K562 (cell line): ENCODE measurements around the gene FRMD7. TPM values are rescaled to one million over a fixed set of nuclear protein-coding genes. Genes with fewer than 3 reads are reported as not detected.

Experiments
- ATF3 ChIP-seq, 2 experiments: fragments of 450-650 bp in 1 of 2; sonication (generic) in 1 of 2; formaldehyde crosslinking in 1 of 2; IDR thresholded peaks in 1 of 2; conservative IDR thresholded peaks in 1 of 2; 2 replicates each; pipeline versions ENCODE4 v1.6.1 to v1.8.1; 2016 to 2023; ENCODE audit warnings: mild to moderate bottlenecking in 2 of 2, moderate library complexity in 2 of 2, inconsistent platforms in 1 of 2, missing genetic modification reagents in 1 of 2
- CBFA2T3 ChIP-seq: fragments of 450-650 bp; IDR thresholded peaks from 2 replicates; pipeline ENCODE4 v1.6.1; 2017
- CBX3 ChIP-seq, 2 experiments: IDR thresholded peaks; 1 replicate in 1 of 2; 2 replicates in 1 of 2; pipeline ENCODE4 v1.6.1; 2012; ENCODE audit warnings: inconsistent platforms in 2 of 2, low read length in 2 of 2, borderline replicate concordance in 1 of 2, control low read depth in 1 of 2
- CREM ChIP-seq: IDR thresholded peaks from 2 replicates; pipeline ENCODE4 v1.6.1; 2014; ENCODE audit warnings: antibody characterized with exemption, low read depth
- EP300 ChIP-seq: IDR thresholded peaks from 2 replicates; pipeline ENCODE4 v1.6.1; 2012; ENCODE audit warnings: low read length, improper control_type of control experiment
- FOSL1 ChIP-seq: fragments of 200-800 bp; sonication (Bioruptor generic); conservative IDR thresholded peaks from 2 replicates; pipeline ENCODE4 v1.6.1; 2016; ENCODE audit warnings: missing genetic modification characterization, missing compliant biosample characterization
- GTF2E2 ChIP-seq: fragments of 200-800 bp; sonication (Bioruptor generic); IDR thresholded peaks from 2 replicates; pipeline ENCODE4 v1.6.1; 2016; ENCODE audit warnings: missing genetic modification characterization, missing compliant biosample characterization
- HMG20B ChIP-seq: fragments of 250-450 bp; sonication (Bioruptor Pico); IDR thresholded peaks from 2 replicates; pipeline ENCODE4 v1.5.0; 2021; ENCODE audit warnings: mild to moderate bottlenecking
- MAZ ChIP-seq, 2 experiments: fragments of 450-650 bp in 1 of 2; sonication (generic) in 1 of 2; formaldehyde crosslinking; IDR thresholded peaks in 1 of 2; conservative IDR thresholded peaks in 1 of 2; 2 replicates each; pipeline versions ENCODE4 v1.4.0 to v1.5.0; 2020; ENCODE audit warnings: mild to moderate bottlenecking in 1 of 2, missing genetic modification reagents in 1 of 2
- MEIS2 ChIP-seq: fragments of 450-650 bp; IDR thresholded peaks from 2 replicates; pipeline ENCODE4 v1.6.1; 2014; ENCODE audit warnings: mild to moderate bottlenecking; ENCODE audit not compliant: partially characterized antibody
- MIER1 ChIP-seq: fragments of 450-650 bp; IDR thresholded peaks from 2 replicates; pipeline ENCODE4 v1.6.1; 2016; ENCODE audit warnings: antibody characterized with exemption, mild to moderate bottlenecking, low read depth
- RBM34 ChIP-seq: fragments of 200-400 bp; formaldehyde crosslinking; IDR thresholded peaks from 2 replicates; pipeline ENCODE4 v1.6.1; 2018; ENCODE audit warnings: low read length, borderline replicate concordance; ENCODE audit not compliant: insufficient read depth
- RCOR1 ChIP-seq, 2 experiments: IDR thresholded peaks; 2 replicates each; pipeline ENCODE4 v1.6.1; 2012; ENCODE audit warnings: low read depth in 2 of 2, low read length in 2 of 2, borderline replicate concordance in 1 of 2, improper control_type of control experiment in 1 of 2
- SMARCC2 ChIP-seq: fragments of 450-650 bp; IDR thresholded peaks from 2 replicates; pipeline ENCODE4 v1.6.1; 2017; ENCODE audit warnings: antibody characterized with exemption, moderate library complexity, mild to moderate bottlenecking, low read depth
- SREBF2 ChIP-seq: sonication (generic); formaldehyde crosslinking; IDR thresholded peaks from 2 replicates; pipeline ENCODE4 v1.4.0; 2020; ENCODE audit warnings: mild to moderate bottlenecking, missing genetic modification reagents
- TGIF2 ChIP-seq: sonication (generic); formaldehyde crosslinking; IDR thresholded peaks from 2 replicates; pipeline ENCODE4 v1.8.1; 2022; ENCODE audit warnings: mild to moderate bottlenecking, missing genetic modification reagents, moderate library complexity
- TOE1 ChIP-seq, 2 experiments: fragments of 450-650 bp in 1 of 2; sonication (generic) in 1 of 2; formaldehyde crosslinking in 1 of 2; IDR thresholded peaks; 2 replicates each; pipeline versions ENCODE4 v1.7.1 to v1.8.0; 2016 to 2022; ENCODE audit warnings: borderline replicate concordance in 2 of 2, mild to moderate bottlenecking in 2 of 2, antibody characterized with exemption in 1 of 2, inconsistent platforms in 1 of 2, low read depth in 1 of 2, missing genetic modification reagents in 1 of 2, moderate library complexity in 1 of 2
- U2AF1 ChIP-seq: fragments of 200-400 bp; formaldehyde crosslinking; optimal IDR thresholded peaks from 2 replicates; pipeline ENCODE3; 2017; ENCODE audit warnings: mild to moderate bottlenecking, low read depth, low read length, moderate library complexity
- ZBTB17 ChIP-seq: fragments of 450-650 bp; formaldehyde crosslinking; IDR thresholded peaks from 2 replicates; pipeline ENCODE4 v1.4.0; 2020; ENCODE audit warnings: mild to moderate bottlenecking
- ZBTB5 ChIP-seq: fragments of 450-650 bp; IDR thresholded peaks from 2 replicates; pipeline ENCODE4 v1.6.1; 2017; ENCODE audit warnings: antibody characterized with exemption
- ZNF57 ChIP-seq: fragments of 450-650 bp; formaldehyde crosslinking; IDR thresholded peaks from 2 replicates; pipeline ENCODE4 v1.4.0; 2020; ENCODE audit warnings: mild to moderate bottlenecking, moderate library complexity
- ZNF592 ChIP-seq: fragments of 450-650 bp; IDR thresholded peaks from 2 replicates; pipeline ENCODE4 v1.6.1; 2017; ENCODE audit warnings: antibody characterized with exemption, mild to moderate bottlenecking
- polyA plus RNA-seq, 8 experiments: library from polyadenylated mRNA; depleted of rRNA in 4 of 8; stranded (reverse) in 5 of 8; unstranded in 3 of 8; fragments of >200 nt; fragmentation: Nextera tagmentation in 2 of 8; fragmentation: Illumina TruSeq in 1 of 8; extraction: Ambion mirVana in 2 of 8; extraction: Trizol in 1 of 8; gene quantifications; 2 replicates each; pipeline versions ENCODE4 v1.2.1 to v1.2.3, GENCODE V29; 2011 to 2014; ENCODE audit warnings: inconsistent platforms in 1 of 8, missing spikeins in 1 of 8
- total RNA-seq, 7 experiments: library from RNA; depleted of rRNA in 6 of 7; stranded (reverse); fragments of >200 nt in 6 of 7; fragmentation: Illumina TruSeq in 2 of 7; extraction: Trizol in 2 of 7; gene quantifications; 2 replicates each; pipeline versions ENCODE4 v1.2.1 to v1.2.3, GENCODE V29; 2011 to 2021; ENCODE audit warnings: low replicate concordance in 1 of 7

Gene FRMD7
- total and polyA plus RNA-seq, 9 of the 15 experiments (the other 6 are each of a cell fraction or from before 2014, with no cell fraction given), result 0.06 to 0.09 TPM; not detected in 7

- peak; percentile 35; the same call in 1 of the 2 replicates for TF ChIP-seq ZNF592
- TF ChIP-seq RCOR1 (IDR thresholded peaks at IDR 0.05; ENCODE audit: borderline replicate concordance in 1 of 2, low read depth in 2 of 2, low read length in 2 of 2), result peak in 1 of 2 experiments; percentile 87; a peak in 2 of 4 replicates
- peak in 1 of 2 experiments; percentile 39; a peak in 1 of 3 replicates for TF ChIP-seq CBX3 (IDR thresholded peaks at IDR 0.05; ENCODE audit: borderline replicate concordance in 1 of 2, low read length in 2 of 2)
- peak; percentile 23; the same call in 1 of the 2 replicates for TF ChIP-seq EP300
- TF ChIP-seq SMARCC2, result peak; percentile 59
- peak; percentile 96 for TF ChIP-seq ATF3 (IDR thresholded peaks at IDR 0.05)
- TF ChIP-seq ATF3 (CRISPR knock-in tag; conservative IDR thresholded peaks at IDR 0.05), result no peak
- TF ChIP-seq CBFA2T3, result 0 out of 2 replicates have a peak, but pooled peaks have one; percentile 3
- no peak for TF ChIP-seq ZBTB5
- peak; percentile 90 for TF ChIP-seq FOSL1 (tag)
- TF ChIP-seq TOE1 (IDR thresholded peaks at IDR 0.05; ENCODE audit: borderline replicate concordance), result peak; percentile 78; the same call in 1 of the 2 replicates
- TF ChIP-seq TOE1 (CRISPR knock-in tag; IDR thresholded peaks at IDR 0.05; ENCODE audit: borderline replicate concordance, low read depth), result no peak
- TF ChIP-seq HMG20B (CRISPR knock-in tag), result no peak
- TF ChIP-seq ZBTB17 (CRISPR knock-in tag), result no peak
- TF ChIP-seq MAZ (CRISPR knock-in tag; conservative IDR thresholded peaks at IDR 0.05 in 1 of 2, IDR thresholded peaks at IDR 0.05 in 1 of 2), result no peak
- TF ChIP-seq SREBF2 (CRISPR knock-in tag), result no peak
- 0 out of 2 replicates have a peak, but pooled peaks have one; percentile 22 for TF ChIP-seq CREM
- TF ChIP-seq ZNF57 (CRISPR knock-in tag), result no peak
- TF ChIP-seq GTF2E2 (tag), result no peak
- TF ChIP-seq RBM34, result no peak
- TF ChIP-seq U2AF1, result no peak
- TF ChIP-seq MIER1, result no peak
- no peak for TF ChIP-seq TGIF2 (CRISPR knock-in tag)
- TF ChIP-seq MEIS2, result peak; percentile 40
Observed at GRCh38 chrX:132044953-132045352, 82.9 kb downstream of the FRMD7 start (continued).
